Adrenal gland (tissue), 5 donors: ENCODE measurements around the gene ZNF678.
"Not testable (repeated sequence)": the region's sequence is repeated elsewhere in the genome, so short reads cannot be mapped to it uniquely, and the experiment has no call there.

Source experiments
- POLR2A ChIP-seq, 2 donors: fragments of 450-650 bp; IDR thresholded peaks; one replicate each; pipeline ENCODE4 v1.6.1; 2017; ENCODE audit warnings: antibody characterized with exemption in 2 of 2, mild to moderate bottlenecking in 2 of 2, moderate library complexity in 1 of 2
- TF ChIP-seq, protein P1 (sequence below), 6 experiments: fragments of 450-650 bp in 4 of 6; fragments of 200-600 bp in 2 of 6; sonication (generic) in 1 of 6; IDR thresholded peaks; 1 replicate in 5 of 6; 2 replicates in 1 of 6; pipeline versions ENCODE4 v1.5.1 to v1.8.0; 2016 to 2021; ENCODE audit warnings: antibody characterized with exemption in 6 of 6, mild to moderate bottlenecking in 2 of 6, moderate library complexity in 1 of 6
- donor health status: DM: no; HTN: no; CAD: no.

DNA sequence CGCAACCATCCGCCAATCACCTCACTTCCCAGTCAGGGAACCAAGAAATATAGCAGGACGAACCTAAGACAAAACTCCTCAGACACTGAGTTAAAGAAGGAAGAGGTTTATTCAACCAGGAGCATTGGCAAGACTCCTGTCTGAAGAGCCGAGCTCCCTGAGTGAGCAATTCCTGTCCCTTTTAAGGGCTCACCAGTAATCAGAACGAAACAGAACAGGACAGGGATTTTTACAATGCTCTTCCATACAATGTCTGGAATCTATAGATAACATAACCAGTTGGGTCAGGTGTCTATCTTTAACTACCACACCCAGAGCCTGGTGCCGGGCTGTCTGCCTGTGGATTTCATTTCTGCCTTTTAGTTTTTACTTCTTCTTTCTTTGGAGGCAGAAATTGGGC lies 32.9 kb downstream of the ZNF678 start:
- TF ChIP-seq, protein P1, sequence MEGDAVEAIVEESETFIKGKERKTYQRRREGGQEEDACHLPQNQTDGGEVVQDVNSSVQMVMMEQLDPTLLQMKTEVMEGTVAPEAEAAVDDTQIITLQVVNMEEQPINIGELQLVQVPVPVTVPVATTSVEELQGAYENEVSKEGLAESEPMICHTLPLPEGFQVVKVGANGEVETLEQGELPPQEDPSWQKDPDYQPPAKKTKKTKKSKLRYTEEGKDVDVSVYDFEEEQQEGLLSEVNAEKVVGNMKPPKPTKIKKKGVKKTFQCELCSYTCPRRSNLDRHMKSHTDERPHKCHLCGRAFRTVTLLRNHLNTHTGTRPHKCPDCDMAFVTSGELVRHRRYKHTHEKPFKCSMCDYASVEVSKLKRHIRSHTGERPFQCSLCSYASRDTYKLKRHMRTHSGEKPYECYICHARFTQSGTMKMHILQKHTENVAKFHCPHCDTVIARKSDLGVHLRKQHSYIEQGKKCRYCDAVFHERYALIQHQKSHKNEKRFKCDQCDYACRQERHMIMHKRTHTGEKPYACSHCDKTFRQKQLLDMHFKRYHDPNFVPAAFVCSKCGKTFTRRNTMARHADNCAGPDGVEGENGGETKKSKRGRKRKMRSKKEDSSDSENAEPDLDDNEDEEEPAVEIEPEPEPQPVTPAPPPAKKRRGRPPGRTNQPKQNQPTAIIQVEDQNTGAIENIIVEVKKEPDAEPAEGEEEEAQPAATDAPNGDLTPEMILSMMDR (IDR thresholded peaks at IDR 0.05), result not testable (repeated sequence)
- not testable (repeated sequence) for TF ChIP-seq POLR2A (IDR thresholded peaks at IDR 0.05)
